22Rv1 (cell line): ENCODE data around the gene ZCCHC7.

Source experiments
- ZFX ChIP-seq: fragments of 450-650 bp; IDR thresholded peaks from 2 replicates; pipeline ENCODE4 v1.6.1; 2017; ENCODE audit warnings: antibody characterized with exemption, borderline replicate concordance
- TF ChIP-seq, protein P1 (sequence below): fragments of 450-650 bp; IDR thresholded peaks from 2 replicates; pipeline ENCODE4 v1.5.1; 2017; ENCODE audit warnings: mild to moderate bottlenecking

- TF ChIP-seq, protein P1, sequence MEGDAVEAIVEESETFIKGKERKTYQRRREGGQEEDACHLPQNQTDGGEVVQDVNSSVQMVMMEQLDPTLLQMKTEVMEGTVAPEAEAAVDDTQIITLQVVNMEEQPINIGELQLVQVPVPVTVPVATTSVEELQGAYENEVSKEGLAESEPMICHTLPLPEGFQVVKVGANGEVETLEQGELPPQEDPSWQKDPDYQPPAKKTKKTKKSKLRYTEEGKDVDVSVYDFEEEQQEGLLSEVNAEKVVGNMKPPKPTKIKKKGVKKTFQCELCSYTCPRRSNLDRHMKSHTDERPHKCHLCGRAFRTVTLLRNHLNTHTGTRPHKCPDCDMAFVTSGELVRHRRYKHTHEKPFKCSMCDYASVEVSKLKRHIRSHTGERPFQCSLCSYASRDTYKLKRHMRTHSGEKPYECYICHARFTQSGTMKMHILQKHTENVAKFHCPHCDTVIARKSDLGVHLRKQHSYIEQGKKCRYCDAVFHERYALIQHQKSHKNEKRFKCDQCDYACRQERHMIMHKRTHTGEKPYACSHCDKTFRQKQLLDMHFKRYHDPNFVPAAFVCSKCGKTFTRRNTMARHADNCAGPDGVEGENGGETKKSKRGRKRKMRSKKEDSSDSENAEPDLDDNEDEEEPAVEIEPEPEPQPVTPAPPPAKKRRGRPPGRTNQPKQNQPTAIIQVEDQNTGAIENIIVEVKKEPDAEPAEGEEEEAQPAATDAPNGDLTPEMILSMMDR: no peak
- TF ChIP-seq ZFX: no peak
These were observed 1.5 kb downstream of the ZCCHC7 start for GRCh38 chr9:37121881-37122280.
